ENCODE measurements around the gene UTRN. TPM values are rescaled to one million over a fixed set of nuclear protein-coding genes. Genes with fewer than 3 reads are reported as not detected.

UTRN gene
- total RNA-seq, 1 donor from 2014 or later: 36.0 TPM

DNA sequence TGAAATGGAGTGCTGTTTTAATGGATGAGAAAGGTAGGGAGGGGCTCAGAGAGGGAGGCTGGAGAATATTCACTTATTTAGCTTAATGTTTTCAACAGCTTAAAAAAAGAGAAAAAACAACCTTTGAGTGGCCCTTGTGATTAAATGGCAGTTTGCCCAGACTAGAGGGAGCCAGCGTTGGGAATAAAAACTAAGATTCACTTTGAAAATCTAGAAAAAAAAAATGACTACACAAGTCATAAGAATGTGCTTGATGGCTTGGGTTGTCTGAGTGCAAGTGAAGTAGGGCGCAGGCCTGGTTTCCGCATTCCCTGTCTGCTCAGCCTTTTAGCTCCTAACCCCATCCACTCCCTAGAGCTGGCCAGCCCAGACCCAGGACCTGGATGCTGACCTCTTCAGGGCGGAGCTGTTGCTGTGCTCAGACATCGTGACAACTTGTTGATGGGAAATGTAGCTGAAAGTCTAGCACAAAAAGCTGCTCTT, 28.9 kb downstream of the UTRN start:
- DNase-seq: no peak

DNA sequence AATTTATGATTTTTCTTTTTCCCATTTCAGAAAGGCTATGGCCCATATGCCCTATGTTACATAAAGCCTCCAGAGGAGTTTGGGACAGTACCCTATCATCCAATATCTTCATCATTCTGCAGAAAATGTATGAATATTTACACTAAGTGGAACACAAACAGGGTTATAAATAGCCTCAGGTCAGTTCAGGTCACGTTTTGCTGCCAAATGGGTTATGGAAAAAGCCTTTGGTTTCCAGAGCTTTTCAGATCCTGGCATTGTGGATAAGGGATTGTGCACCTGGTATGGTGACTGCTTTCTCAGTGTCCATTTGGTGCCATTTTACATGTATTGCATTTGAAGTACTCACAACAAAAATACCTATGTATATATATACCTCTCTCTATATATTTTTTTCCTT, 29.4 kb downstream of the UTRN start:
- no peak for DNase-seq

DNA sequence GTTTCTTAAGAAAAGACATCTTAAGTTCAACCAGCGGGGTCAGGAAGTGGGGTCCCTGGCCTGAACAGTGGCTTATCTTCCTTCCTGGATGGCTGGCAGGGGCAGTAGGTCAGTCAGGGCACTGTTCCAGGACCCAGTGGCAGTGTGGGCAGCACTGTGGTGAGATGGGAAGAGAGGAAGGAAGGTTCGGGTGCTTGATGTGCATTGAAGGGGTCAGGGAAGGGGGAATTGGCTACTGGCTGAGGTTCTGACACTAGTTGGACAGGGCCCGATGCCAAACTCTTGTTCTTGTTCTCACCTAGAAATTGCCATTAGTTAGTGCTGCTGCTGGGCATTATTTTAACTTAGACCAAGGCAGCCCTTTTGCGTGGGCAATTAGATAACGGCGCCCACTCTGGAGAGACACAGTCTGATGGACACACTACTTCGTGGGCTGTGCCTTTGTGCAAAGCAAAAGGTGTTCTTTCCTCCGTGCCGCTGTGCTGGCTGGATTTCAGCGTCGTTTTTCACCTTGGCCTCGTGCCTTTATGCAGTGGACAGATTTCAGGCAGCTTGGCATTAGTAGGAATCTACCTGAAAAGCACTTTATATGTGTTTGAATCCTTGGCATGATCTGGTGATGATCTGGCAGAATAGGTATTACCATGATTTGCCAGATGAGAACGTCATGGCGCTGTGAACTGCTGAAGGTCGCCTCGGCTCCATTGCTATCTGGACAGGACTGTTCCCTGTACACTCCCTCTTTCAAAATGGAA, 30.3 kb downstream of the UTRN start:
- DNase-seq: no peak

DNA sequence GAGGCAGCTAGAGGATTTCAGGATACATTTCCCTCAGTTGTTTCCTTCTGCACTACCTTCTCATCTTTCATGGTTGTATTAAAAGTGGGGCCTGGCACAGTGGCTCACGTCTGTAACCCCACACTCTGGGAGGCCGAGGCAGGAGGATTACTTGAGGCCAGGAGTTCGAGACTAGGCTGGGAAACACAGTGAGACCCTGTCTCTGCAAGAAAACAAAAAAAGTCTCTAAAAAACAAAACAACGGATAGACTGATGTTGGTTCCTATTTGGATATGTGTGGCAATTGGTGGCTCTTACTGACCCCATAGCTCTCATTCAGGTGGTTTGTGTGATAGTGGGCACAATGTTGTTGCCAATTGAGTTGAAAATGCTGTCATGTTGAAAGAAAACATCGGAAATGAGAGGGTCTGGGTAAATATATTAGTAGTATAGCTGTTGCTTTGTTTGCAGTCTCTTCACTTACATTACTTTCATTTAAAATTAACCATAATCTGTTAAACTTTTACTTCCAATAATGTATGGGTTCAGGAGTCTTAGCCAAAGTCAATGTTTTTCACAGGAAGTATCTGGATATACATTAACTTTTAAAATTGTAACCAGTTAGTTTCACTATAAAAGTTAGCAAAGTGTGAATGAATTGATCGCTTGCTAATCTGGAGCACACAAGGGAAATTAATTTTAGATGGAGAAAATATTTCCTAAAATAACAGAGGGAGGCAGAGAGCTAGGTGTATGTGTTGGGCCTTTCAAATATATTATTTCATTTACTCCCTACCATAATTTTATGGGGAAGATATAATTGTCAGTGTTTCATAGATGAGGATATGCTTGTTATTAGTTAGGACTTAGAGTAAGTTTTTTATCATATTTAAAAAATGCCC, 31.1 kb downstream of the UTRN start:
- no peak for DNase-seq

DNA sequence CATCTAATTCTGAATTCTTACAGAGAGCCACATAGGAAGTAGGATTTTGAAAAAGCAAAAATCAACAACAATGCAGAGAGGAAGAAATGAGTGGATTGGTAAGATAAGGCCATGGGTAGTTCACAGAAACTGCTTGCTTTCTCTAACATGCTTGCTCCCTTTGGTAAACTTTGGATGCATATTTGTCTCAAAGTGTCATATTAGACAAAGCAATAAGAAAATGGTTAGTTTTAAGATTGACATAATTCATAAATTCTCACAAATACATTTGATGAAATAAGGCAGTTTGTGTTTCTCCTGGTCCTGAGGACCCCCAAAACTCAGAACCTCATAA, 31.7 kb downstream of the UTRN start:
- no peak for DNase-seq

DNA sequence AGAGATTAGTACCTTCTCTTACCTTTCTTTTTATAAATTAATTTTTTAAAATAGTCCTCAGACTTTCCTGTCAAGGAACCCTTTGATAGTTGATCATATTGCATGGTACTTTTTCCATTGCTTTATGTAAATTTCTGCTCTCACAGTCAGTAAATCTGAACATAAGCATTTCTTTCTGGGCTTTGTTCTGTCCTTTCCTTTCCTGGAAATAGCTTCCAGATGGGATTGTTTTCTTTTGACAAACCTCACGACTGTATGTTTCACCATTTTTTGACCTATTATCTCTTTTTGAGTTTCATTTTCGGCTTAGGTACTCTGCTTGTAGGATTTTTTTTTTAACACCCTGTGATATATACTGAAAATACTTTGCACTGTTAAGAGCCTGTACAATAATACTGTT, 32.6 kb downstream of the UTRN start:
- no peak for DNase-seq

DNA sequence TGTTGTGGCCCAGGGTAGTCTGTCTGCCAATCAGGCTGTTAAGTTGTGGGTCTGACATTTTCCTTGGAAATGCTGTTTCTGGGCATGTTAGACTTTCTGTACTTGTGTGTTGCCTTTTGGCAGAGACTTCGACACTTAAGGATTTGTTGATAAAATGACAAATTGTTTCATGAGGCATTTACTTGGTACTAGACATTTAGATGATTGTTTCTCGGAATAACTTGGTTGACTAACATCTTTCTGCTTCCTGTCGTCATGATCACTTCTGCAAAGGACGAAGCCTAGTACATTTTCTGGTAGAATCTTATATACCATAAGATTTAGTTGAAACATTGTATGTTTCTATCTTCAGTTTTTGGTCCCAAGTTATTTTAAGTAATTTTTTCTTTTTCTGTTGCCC, 34.1 kb downstream of the UTRN start:
- DNase-seq: no peak

DNA sequence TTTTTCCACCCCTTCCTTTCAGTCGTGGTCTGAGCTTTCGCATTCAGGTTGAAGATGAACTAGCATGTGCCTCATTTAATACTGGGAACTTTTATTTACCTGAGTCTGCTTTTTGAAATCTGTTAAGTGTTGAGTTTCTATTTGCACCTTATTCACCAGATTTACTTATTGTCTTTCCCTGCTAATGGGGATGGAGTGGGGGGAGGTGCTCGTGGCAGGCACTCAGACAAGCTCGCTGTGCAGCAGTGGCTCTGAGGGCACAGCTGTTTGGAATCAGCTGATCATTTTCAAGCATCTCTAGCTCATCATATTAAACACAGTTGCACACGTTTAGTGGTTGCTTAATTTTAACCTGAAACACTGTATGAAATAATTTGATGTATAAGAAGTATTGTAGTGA, 35.6 kb downstream of the UTRN start:
- no peak for DNase-seq

DNA sequence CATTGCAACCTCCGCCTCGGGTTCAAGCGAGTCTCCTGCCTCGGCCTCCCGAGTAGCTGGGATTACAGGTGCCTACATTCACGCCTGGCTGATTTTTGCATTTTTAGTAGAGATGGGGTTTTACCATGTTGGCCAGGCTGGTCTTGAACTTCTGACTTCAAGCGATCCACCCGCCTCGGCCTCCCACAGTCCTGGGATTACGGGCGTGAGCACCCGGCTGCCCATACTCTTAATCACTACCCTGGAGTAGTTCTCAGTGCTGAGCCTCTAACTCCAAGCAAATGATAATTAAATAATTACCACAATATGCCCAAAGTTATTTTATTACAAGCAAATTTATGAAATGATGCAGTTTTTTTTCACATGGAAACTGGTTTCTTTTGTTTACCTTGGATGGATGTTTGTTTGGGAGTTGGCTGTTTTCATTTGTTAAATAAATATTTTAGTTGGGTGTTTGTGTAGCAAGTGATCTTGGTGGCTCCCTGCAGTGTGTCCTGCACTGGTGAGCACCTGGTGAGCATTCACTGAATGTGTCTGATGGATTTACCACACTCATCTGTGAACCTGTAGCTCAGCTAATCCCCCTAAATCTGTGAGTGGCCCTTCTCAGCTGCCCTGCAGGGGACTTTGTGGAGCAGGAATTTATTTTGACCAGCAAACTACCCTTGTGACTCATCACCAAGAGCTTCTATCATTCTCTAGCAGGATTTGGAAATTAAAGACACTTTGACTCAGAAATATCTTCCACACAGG, 36.9 kb downstream of the UTRN start:
- no peak for DNase-seq

DNA sequence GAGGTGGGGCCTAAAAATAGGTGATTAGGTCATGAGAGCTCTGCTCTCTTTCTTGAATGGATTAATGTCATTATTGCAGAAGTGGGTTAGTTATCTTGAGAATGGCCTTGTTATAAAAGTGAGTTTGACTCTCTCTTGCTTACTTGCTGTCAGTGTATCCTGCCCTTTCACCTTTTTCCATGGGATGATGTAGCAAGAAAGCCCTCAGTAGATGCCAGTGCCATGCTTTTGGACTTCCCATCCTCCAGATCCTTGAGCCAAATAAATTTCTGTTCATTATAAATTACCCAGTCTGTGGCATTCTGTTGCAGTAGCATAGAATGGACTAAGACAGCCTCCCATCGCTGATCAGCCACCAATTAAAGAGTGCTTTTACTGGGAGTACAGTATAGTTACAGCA, 40.1 kb downstream of the UTRN start:
- no peak for DNase-seq

DNA sequence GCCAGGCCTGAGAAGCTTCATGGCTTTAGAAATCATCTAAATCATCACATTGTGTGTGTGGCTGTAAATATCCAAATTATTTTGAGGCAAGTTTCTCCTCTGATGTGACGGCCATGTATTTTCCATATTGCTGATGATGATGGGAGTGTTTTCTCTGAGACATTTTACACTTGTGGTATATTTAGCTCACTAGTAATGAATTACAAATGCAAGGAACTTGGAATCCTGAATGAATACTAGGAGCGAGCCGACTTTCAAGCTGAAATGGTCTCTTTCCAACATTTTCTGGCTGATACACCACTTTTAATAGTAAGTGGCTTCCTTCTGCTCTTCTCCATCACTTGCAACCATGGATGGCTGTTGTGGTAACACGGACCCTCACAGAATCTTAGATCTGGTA, 41.3 kb downstream of the UTRN start:
- no peak for DNase-seq

DNA sequence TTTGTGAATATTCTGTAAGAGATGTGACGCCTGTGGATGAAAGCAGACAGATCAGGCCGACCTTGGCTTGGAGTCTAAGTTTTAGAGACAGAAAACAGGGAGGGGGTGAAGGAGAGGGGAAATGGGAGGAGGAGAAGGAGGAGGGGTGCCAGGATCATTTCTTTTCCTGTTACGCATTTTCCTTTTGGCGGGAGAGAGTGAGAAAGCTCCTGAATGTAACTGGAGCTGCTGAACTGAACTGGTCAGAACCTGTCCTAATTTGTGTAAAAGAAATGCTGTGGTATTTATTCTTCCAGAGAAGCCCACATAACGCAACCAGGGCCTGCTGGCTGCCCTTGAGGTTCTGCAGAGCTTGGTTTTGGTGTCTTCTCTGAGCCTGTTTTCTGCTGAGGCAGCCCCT, 41.9 kb downstream of the UTRN start:
- no peak for DNase-seq

DNA sequence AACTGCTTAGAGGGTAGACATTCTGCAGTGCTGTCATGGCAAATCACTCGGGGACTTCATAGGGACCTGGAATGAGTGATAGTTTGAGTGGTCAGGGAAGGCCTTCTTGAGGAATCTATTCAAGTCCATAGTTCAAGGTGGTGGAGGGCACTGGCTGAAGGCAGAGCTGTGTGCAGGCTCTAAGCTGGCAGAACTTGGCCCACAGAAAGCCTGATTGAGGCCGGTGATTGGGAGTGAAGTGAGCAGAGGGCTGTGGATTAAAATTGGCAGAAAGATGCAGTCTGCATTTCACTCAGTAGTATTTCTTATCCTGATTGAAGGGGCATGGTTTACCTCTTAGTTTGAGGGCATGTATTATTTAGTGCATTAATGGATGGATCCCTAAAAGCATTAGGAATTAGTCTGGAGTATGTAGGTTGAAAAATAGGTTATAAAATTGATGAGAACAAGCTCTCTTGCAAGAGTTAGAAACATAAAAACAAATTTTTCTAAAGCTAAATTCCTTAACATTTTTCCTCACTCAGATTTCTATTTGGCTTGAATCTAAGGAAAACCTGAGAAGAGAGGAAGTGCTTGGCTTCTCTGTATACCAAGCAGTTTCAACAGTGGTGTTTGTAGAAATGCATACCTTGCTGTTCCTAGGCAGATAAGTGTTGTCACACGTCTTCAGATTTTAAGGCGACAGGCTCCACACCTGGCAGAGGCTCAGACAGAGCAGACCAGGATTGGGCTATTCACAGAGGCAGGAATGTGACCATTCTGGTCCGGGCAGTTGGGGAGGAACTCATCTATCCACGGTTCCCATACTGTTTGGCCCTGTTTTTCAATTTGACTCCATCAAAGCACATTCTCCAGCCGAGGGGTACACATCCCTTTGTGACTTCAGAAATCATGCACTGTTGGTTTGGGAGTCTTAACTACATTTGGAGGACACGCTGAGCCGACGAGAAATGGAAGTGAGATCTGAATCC, 45.2 kb downstream of the UTRN start:
- DNase-seq: no peak

DNA sequence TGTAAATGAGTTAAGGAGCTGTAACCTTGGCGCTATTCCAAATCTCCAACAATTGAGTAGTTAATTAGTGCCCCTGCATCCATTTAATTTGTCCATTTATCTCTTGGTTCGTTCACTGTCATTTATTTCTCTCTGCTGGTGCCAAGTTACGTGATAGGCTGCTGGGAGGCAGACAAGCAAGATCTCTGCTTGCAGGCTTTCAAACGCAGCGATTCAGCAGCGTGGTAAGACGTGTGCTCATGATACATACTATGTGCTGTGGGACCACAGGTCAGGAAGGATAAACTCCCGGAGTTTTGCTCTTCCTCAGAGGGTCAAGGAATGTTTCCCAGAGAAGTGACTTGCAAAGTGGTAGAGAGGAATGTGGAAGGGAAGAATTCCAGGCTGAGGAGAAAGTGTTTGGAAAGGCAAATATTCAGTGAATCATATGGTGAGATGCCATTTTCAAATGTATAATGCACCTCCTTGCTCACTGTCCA, 46.4 kb downstream of the UTRN start:
- DNase-seq: no peak

DNA sequence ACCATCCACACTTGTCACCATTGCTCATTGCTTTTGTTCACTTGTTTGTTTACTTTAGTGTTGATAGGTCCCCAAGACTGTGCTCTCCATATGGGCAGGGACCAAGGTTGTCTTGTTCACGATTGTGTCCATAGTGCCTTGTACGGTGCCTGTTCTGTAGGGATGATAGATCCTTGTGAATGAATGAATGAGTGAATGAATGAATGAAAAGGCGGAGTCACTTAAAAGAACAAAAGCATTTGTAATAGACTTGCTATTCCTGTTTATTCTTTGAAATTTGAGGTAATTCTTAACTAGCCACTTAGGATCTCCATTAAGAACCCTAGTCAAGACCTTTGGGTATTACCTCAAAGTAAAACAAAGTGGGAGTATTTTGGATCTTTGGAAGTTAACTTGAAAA, 47.0 kb downstream of the UTRN start:
- no peak for DNase-seq

DNA sequence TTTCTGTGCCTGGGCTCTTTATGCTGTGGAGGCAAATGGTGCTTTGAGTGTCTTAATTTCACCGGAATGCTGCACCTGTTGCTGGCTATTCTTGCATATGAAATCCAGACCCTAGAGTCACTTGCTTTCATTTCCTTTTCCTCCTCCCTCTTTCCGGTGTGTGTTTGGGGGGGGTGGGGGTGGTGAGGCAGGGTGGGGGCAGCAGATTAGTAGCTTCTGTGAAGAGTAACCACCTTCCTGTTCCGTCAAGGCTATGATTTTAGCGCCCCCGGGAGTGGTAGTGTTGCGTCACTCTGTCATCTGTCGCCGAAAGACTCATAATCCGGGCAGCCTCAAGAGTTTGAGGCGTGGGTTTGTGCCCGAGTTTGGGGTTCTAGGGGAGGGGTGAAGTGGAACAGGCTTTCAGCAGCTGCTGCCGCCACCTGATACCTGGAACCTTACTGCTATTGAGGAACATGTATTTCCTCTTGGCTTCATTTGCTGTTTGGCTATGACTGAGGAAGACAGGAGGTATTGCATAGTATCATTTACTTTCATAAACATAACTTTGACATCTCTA, 49.1 kb downstream of the UTRN start:
- no peak for DNase-seq

Other genes starting within 250 kb of the UTRN start
- 37.1 TPM for gene SF3B5, start 189.8 kb upstream of the UTRN start, total RNA-seq
- 0.78 TPM for gene STX11, start 134.8 kb upstream of the UTRN start, total RNA-seq

Measured in occipital lobe (tissue), 2 donors.